Measurements from ENCODE around the gene CD82. TPM values are rescaled to one million over a fixed set of nuclear protein-coding genes. Genes with fewer than 3 reads are reported as not detected.

The CD82 gene
- total RNA-seq, 1 experiment from 2014 or later, result 4.5 TPM

DNA sequence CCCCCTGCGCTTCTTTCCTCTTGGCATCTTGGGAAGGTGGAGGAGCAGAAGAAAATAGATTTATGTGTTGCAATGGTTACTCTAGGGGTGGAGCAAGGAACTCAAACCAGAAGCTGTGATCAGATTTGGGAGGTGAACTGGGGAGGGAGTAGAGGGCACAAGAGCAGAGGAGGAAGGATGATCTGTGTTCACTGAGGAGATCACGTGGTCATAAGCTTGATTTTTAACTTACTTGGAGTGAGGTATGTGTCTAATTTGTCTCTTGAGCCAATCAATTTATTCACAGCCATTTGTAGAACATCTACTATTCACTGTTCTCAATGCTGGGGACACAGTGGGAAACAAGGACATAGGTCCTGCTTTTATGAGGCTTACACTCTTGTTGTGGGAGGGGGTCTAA is 24.8 kb upstream of the CD82 start:
- Histone ChIP-seq H2AK5ac (ENCODE audit: insufficient read length, low read length) (no peak overlapping the region), H3K27me3 (ENCODE audit: insufficient read depth, low read length) (no peaks in the 10 kb centered on the region), H2BK20ac (ENCODE audit: low read depth, low read length, poor library complexity, severe bottlenecking) (no peak overlapping the region), H4K20me1 (ENCODE audit: control insufficient read depth, insufficient read depth, insufficient read length) (no peaks in the 10 kb centered on the region), H2BK15ac (ENCODE audit: low read depth, low read length) (no peak overlapping the region), H3T11ph (ENCODE audit: low read length) (no peak overlapping the region), H3K4me1 (ENCODE audit: insufficient read depth, low read length) (no peaks in the 10 kb centered on the region), H2BK120ac (ENCODE audit: low read depth, low read length, poor library complexity, severe bottlenecking) (no peak overlapping the region), H3K9me3 (ENCODE audit: control insufficient read depth, low read depth, low read length) (no peaks in the 10 kb centered on the region), H4K8ac (replicated peaks; ENCODE audit: insufficient read length, low read depth, low read length) (no peak overlapping the region), H3K14ac (ENCODE audit: insufficient read depth, low read length) (no peak overlapping the region), H3K4me2 (ENCODE audit: insufficient read depth, insufficient read length, low read length) (no peak overlapping the region), H2BK5ac (ENCODE audit: insufficient read length, low read length) (no peak overlapping the region), H3K27ac (ENCODE audit: insufficient read length, low read depth, low read length) (no peak overlapping the region), H3K79me2 (ENCODE audit: insufficient read depth, low read length) (no peaks in the 10 kb centered on the region), H3K23ac (ENCODE audit: insufficient read length, low read depth, low read length) (no peak overlapping the region), H4K91ac (ENCODE audit: insufficient read length, low read depth, low read length) (no peak overlapping the region), H3K4ac (ENCODE audit: low read depth, low read length) (no peak overlapping the region), H3K18ac (ENCODE audit: insufficient read length, low read depth, low read length) (no peak overlapping the region), H4K5ac (ENCODE audit: insufficient read length, low read depth, low read length) (no peak overlapping the region), H2BK12ac (ENCODE audit: insufficient read length, low read depth, low read length) (no peak overlapping the region), H3K23me2 (ENCODE audit: insufficient read length, low read depth, low read length, poor library complexity, severe bottlenecking) (no peaks in the 10 kb centered on the region), H3K79me1 (ENCODE audit: insufficient read depth, low read depth, low read length, poor library complexity, severe bottlenecking) (no peaks in the 10 kb centered on the region), H3K56ac (ENCODE audit: insufficient read length, low read depth, low read length) (no peak overlapping the region), H2AFZ (ENCODE audit: low read length) (no peak overlapping the region), H3K9ac (ENCODE audit: extremely low read depth, insufficient read length, low read length) (no peak overlapping the region)
- peaks cover 25% of the 10 kb centered on the region for H3K27me3 Mint-ChIP-seq (ENCODE audit: low read depth)
- peaks cover 3 to 4% of the 10 kb centered on the region in 2 experiments; a peak in 2 of 4 replicates for H3K4me1 Mint-ChIP-seq
- no peaks in the 10 kb centered on the region for H3K36me3 Mint-ChIP-seq (ENCODE audit: insufficient read depth in 1 of 3, low read depth in 3 of 3)
- H3K27ac Mint-ChIP-seq, result peak overlapping the region in 1 of 3 experiments; percentile 30; a peak in 1 of 7 replicates
- no peaks in the 10 kb centered on the region; a peak in 1 of 5 replicates for H3K9me3 Mint-ChIP-seq
- TF ChIP-seq, protein P1, sequence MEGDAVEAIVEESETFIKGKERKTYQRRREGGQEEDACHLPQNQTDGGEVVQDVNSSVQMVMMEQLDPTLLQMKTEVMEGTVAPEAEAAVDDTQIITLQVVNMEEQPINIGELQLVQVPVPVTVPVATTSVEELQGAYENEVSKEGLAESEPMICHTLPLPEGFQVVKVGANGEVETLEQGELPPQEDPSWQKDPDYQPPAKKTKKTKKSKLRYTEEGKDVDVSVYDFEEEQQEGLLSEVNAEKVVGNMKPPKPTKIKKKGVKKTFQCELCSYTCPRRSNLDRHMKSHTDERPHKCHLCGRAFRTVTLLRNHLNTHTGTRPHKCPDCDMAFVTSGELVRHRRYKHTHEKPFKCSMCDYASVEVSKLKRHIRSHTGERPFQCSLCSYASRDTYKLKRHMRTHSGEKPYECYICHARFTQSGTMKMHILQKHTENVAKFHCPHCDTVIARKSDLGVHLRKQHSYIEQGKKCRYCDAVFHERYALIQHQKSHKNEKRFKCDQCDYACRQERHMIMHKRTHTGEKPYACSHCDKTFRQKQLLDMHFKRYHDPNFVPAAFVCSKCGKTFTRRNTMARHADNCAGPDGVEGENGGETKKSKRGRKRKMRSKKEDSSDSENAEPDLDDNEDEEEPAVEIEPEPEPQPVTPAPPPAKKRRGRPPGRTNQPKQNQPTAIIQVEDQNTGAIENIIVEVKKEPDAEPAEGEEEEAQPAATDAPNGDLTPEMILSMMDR (conservative IDR thresholded peaks at IDR 0.05), result no peak
- no peak for DNase-seq
- no peak overlapping the region for H3K4me3 Mint-ChIP-seq
- WGBS (ENCODE audit: extremely low coverage, insufficient read length, low lambda C conversion rate), result no CpG with 5 or more reads among the region's 2 CpGs
